Measurements from ENCODE around the gene STAT5A.
A peak's percentile ranks its signal among the peaks of the same experiment; 100 is the strongest.

Gene STAT5A

DNA sequence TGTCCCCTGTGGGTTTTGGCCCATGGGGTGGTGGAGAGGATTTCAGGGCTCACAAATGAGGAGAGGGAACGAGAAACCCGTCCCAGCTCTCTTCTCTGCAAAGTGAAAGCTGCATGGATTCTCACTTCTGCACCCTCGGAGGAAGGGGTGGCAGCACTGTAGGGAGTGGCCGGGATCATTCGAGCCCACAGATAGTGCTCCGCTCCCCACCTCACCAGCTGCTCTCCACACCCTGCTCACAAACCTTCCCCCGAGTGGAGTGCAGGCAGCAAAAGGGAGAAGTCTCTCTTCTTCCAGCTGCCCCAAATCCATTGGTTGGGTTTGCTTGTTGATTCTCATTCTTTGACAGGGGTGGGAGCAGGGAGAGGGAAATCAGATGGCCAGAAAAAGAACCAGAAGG lies 20.1 kb downstream of the STAT5A start:
- no peak for DNase-seq (ENCODE audit: low read depth, low spot score)
- ChIA-PET POLR2A (no interaction called here), CTCF (interaction anchor here (0.8 to 6.4 kb wide), 6 partner anchors 15 to 219 kb away, joined by 3 to 38 read pairs (median 4); no protein-coding TSS in a partner anchor)
- H3K4me3 ChIP-seq (ENCODE audit: low read depth, low read length), result no peak overlapping the region
- TF ChIP-seq, protein P1, sequence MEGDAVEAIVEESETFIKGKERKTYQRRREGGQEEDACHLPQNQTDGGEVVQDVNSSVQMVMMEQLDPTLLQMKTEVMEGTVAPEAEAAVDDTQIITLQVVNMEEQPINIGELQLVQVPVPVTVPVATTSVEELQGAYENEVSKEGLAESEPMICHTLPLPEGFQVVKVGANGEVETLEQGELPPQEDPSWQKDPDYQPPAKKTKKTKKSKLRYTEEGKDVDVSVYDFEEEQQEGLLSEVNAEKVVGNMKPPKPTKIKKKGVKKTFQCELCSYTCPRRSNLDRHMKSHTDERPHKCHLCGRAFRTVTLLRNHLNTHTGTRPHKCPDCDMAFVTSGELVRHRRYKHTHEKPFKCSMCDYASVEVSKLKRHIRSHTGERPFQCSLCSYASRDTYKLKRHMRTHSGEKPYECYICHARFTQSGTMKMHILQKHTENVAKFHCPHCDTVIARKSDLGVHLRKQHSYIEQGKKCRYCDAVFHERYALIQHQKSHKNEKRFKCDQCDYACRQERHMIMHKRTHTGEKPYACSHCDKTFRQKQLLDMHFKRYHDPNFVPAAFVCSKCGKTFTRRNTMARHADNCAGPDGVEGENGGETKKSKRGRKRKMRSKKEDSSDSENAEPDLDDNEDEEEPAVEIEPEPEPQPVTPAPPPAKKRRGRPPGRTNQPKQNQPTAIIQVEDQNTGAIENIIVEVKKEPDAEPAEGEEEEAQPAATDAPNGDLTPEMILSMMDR (IDR thresholded peaks at IDR 0.05; ENCODE audit: insufficient read depth, low read length, missing control alignments), result no peak

DNA sequence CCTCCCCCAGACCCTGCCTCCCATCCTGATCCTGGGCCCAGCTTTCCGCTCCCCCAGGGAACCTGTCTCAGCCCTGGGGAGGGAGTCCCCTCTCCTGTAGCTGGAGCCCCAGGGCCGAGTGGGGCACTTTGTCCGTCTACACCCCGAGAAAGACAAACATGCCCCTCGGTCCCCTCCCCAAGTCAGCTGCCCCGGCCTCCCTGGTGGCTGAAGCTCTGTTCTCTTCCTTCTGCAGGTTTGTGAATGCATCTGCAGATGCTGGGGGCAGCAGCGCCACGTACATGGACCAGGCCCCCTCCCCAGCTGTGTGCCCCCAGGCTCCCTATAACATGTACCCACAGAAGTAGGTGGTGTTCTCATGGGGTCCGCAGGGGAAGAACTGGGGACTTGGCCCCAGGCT lies 20.8 kb downstream of the STAT5A start:
- no peak for DNase-seq (ENCODE audit: low read depth, low spot score)
- H3K4me3 ChIP-seq (ENCODE audit: low read depth, low read length), result no peak overlapping the region
- POLR2A ChIA-PET, result interaction anchor here (0.5 to 0.8 kb wide), 3 partner anchors 11 to 114 kb away, joined by 3 to 4 read pairs (median 3); partner anchors contain the start of gene CAVIN1
- CTCF ChIA-PET, result interaction anchor here (0.6 to 8.6 kb wide), 9 partner anchors 15 to 221 kb away, joined by 3 to 118 read pairs (median 4); no protein-coding TSS in a partner anchor
- TF ChIP-seq, protein P1 (IDR thresholded peaks at IDR 0.05; ENCODE audit: insufficient read depth, low read length, missing control alignments), result no peak

- no peak overlapping the region for H3K4me3 ChIP-seq (ENCODE audit: low read depth, low read length)
- CTCF ChIA-PET, result interaction anchor here (0.6 to 8.6 kb wide), 12 partner anchors 14 to 347 kb away, joined by 3 to 118 read pairs (median 4); no protein-coding TSS in a partner anchor
- TF ChIP-seq, protein P1 (IDR thresholded peaks at IDR 0.05; ENCODE audit: insufficient read depth, low read length, missing control alignments), result no peak
- POLR2A ChIA-PET, result interaction anchor here (0.8 kb wide), 1 partner anchor 113 kb away, joined by 3 read pairs; the partner anchor contains the start of gene CAVIN1
- no peak for DNase-seq (ENCODE audit: low read depth, low spot score)
These were observed 21.9 kb downstream of the STAT5A start for GRCh38 chr17:42309986-42310786.

DNA sequence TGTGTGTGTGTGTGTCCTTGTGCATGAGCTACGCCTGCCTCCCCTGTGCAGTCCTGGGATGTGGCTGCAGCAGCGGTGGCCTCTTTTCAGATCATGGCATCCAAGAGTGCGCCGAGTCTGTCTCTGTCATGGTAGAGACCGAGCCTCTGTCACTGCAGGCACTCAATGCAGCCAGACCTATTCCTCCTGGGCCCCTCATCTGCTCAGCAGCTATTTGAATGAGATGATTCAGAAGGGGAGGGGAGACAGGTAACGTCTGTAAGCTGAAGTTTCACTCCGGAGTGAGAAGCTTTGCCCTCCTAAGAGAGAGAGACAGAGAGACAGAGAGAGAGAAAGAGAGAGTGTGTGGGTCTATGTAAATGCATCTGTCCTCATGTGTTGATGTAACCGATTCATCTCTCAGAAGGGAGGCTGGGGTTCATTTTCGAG lies 22.5 kb downstream of the STAT5A start:
- ChIA-PET POLR2A (interaction anchor here (1.4 to 3.4 kb wide), 2 partner anchors 203 to 209 kb away, joined by 3 to 15 read pairs; no protein-coding TSS in a partner anchor), CTCF (interaction anchor here (0.9 to 8.6 kb wide), 11 partner anchors 13 to 347 kb away, joined by 3 to 118 read pairs (median 6); partner anchors contain the start of gene PSMC3IP)
- H3K4me3 ChIP-seq (ENCODE audit: low read depth, low read length), result no peak overlapping the region
- TF ChIP-seq, protein P1 (IDR thresholded peaks at IDR 0.05; ENCODE audit: insufficient read depth, low read length, missing control alignments), result no peak
- no peak for DNase-seq (ENCODE audit: low read depth, low spot score)

- no peak overlapping the region for H3K4me3 ChIP-seq (ENCODE audit: low read depth, low read length)
- POLR2A ChIA-PET, result interaction anchor here (1.1 to 3.4 kb wide), 3 partner anchors 203 to 214 kb away, joined by 3 to 15 read pairs (median 4); no protein-coding TSS in a partner anchor
- CTCF ChIA-PET, result interaction anchor here (0.7 to 8.6 kb wide), 33 partner anchors 10 to 266 kb away, joined by 3 to 118 read pairs (median 4); partner anchors contain the start of genes HCRT, KAT2A, MLX and NAGLU
- TF ChIP-seq, protein P1 (IDR thresholded peaks at IDR 0.05; ENCODE audit: insufficient read depth, low read length, missing control alignments), result no peak
- DNase-seq (ENCODE audit: low read depth, low spot score), result peak; percentile 50
These were observed 23.1 kb downstream of the STAT5A start for GRCh38 chr17:42311240-42312034.

Measured in AG04449 (cell line).